GM18868 (cell line): Measurements from ENCODE around the gene TNK2.

Source experiments
- ATAC-seq: cut with Tn5 transposase; IDR thresholded peaks from one replicate; pipeline ENCODE4 v1.9.1; 2021; ENCODE audit warnings: mild to moderate bottlenecking, moderate library complexity; ENCODE audit not compliant: unreplicated experiment

TNK2 gene

DNA sequence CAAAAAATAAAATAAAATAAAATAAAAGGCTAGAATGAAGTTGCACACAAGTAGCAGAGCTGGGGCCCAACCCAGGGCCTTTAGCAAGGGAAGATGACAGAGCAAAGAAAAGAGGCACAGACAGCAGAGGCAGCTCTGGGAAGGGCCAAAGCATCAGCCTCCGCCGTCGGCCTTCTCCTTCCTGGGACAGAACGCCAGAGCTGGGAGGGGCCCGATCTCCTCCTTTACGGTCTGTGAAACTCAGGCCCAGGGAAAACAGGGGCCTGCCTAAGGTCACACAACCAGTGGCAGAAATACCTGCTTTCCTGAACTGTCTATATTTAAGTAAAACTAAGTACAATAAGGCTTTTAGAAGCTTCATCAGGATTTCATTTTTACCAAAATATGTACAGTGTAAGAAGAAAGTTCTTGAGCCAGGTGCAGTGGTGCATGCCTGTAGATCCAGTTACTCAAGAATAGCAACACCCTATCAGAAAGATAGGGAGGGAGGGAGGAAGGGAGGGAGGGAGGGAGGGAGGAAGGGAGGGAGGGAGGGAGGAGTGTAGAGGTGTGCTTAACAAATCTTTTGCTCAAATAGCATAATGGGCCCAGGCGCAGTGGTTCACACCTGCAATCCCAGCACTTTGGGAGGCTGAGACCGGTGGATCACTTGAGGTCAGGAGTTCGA, 53.6 kb downstream of the TNK2 start:
- ATAC-seq, result no peak

DNA sequence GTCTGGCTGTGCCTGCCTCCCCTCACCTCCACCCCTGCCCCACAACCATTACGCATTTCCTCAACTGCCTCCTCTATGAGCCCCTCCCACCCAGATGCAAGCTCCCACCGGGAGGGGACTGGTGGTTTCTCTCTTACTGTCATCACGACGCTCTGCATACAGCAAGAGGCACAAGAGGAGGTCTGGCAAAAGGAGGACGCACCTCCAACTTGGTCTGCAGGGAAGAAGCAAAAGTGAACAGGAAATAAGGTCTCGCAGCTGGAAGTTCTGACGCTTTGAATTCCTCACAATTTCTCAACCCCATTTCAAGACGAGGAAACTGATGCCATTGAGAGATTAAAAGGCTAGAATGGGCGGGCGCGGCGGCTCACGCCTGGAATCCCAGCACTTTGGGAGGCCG, 54.4 kb downstream of the TNK2 start:
- ATAC-seq, result no peak

DNA sequence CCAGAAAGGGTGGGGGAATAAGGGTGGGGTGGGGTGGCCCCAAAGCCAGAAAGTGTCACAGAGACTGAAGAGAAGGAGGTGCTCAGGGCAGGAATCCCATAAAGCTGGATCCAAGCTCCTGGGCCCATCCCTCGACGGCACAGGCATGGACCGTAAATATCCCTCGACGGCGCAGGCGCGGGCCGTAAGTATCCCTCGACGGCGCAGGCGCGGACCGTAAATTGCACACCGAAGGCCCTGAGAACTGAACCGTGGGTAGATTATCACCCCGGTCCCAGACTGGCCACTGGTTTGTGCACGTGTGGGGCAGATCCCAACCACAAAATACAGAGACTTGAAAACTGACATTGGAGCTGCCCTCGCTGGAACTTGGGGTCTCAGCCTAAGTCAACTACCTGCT, 55.3 kb downstream of the TNK2 start:
- no peak for ATAC-seq

DNA sequence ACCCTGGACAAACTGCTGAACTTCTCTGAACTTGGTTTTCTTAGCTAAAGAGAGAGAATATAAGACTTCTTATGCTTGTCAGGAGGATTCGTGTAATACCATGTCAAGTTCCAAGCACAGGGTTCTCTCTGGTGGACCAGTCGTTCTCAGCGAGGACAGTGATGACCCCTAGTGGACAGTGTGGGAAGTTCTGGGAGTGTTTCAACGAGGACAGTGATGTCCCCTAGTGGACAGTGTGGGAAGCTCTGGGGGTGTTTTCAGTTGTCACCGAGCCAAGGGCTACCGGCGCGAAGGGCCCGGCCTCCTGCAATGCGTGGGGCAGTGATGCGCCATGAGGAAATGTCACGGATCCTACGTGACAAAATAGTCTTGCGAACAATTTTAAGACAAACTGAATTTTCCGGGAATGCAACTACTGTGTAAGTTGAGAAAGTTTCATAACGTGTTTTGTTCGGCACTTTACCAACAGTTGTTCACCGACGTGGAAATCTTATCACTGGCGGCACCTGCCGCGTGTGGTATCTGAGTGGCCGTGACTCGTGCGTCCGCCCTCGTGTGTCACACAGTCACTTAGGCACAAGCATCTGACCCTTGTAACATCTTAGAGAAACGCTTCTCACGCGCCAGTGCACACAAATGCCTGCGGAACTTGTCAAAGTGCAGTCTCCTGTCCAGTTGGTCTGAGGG, 57.4 kb downstream of the TNK2 start:
- peak; percentile 86 for ATAC-seq

DNA sequence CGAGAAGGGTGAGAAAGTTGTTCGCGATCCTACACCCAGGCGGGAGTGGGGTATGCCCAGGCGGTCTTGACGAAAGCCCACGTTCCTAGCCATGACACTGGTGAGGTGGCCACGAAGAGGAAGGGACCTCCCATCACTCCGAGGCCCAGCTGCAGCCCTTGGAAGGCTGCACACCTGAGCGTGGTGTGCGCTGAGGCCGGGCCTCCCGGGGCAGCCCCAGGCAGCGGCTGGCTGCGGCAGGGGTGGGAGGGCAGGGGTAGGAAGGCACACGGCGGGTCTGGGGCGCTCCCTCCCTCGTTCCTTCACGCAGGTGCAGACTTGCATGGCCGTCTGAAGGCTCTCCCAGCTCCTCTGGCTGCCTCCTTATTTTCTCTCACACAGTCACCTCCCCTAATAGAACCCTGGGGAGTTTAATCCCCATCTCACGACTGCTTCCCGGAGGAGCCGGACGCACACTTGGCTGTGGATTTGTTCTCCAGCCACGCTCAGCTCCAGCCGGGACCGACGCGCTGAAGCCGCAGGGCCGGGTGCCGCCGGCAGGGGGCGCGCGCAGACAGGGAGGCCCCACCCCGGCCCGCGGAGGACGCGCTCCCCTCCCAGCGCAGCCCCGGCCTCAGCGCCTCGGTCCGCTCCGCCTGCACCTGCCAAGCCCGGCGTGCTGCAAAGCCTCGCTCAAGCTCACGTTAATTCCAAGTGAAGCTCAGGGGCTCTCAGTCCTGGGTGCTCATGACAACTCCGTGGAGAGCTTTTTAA, 58.9 kb downstream of the TNK2 start:
- no peak for ATAC-seq

DNA sequence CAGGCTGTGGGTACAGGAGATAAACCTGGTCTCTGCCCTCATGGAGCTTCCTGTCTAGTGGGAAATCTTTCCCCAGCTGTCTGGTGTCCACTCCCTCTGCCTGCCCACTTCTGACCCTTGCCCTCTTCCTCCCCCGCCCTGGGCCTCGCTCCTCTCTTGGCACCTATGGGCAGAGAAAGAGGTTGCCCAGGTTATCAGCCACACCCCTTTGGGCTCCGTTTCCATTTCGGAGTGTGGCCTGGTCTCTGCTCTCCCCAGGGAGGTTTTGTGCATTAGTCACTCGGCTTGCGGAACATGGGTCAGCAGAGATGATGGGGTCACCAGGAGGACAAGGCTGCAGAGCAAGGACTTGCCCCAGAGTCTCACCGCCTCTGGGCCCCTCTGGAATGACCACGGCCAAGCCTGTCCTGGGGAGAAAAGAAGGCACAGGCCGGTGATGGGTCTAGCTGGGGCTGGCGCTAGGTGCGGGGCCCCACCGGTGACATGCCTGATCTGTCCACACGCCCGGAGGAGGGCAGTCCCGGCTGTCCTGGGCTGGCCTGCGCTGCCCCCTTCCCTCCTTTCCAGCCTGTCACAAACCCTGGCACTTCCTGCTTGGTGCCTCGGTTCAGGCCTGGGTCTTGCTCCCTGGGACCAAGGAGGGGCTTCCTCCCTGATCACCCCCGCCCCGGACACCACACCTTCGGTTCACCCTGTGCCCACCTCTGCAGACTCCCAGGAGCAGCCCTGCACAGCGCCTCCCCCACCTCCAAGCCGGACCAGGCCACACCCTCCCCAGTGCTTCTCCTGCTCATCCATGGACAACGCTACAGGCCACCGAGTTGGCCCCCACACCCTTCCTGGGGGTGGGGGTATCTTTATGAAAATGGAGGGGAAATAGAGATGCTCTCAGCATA, 61.0 kb downstream of the TNK2 start:
- no peak for ATAC-seq

DNA sequence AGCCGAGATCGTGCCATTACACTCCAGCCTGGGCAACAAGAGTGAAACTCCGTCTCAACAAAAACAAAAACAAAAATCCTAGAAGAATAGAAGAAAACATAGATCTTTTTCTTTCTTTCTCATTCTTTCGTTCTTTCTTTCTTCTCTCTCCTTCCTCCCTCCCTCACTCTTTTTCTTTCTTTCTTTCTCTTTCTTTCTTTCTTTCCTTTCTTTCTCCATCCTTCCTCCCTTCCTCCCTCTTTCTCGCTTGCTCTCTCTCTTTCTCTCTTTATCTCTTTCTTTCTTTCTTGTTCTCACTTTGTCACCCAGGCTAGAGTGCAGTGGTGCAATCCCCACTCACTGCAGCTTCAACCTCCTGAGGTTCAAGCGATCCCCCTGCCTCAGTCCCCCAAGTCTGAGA, 62.9 kb downstream of the TNK2 start:
- ATAC-seq, result no peak

DNA sequence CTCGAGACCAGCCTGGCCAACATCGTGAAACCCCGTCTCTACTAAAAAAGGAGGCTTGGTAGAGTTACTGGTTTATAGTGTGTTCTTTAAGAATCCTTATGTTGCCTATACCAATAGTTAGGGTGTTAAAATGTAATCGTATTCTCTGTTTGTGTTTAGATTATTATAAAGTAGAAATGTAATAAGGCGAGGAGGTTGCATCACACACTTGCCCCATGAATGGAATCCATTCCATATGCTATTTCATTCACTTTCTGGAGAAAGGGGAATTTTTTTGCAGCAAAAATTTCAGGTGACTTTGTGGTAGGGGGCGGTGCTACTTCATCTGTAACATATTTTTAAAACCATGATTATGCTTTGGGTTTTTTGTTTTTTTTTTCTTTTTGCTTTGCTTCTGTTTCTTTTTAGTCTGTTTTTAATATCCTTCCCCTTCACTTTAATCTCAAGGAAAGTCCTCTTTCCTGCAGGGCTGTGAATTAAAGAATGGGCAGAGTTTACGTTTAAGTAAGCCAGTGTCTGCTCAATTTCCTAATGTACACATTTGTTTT, 63.6 kb downstream of the TNK2 start:
- no peak for ATAC-seq

DNA sequence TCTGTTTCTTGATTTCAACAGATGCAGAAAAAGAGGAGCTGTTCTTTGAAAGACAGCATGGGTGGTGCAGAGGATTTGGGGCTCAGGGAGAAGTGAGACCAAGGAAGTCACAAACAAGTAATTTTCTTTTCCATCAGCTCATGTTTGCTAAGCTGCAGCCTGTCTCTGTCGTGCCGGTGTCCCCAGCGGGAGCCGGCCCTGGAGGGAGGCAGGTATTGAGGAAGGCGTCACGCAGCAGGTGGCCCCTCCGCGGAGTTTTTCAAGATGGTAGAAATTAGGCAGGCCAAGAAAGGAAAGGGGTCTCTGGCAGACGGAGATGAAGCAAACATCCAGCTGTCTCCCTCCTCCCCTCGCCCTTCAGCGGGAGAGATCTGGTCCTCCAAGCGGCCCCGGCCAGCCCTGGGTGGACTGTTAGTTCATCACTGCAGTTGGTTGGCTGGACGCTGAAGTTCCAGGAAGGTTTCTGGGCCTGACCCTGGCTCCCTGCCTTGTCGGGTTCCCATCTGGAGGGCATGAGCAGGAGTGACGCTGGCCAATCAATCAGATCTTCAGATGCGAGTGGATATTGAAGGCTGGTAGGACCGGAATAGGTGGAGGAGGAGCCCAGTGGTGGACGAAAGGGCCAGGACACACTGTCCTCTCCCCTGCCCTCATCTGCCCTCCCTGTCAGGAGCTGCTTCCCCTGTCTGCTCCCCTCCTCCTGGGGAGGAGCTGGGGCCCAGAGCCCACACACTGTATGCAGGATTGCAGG, 68.9 kb downstream of the TNK2 start:
- no peak for ATAC-seq

DNA sequence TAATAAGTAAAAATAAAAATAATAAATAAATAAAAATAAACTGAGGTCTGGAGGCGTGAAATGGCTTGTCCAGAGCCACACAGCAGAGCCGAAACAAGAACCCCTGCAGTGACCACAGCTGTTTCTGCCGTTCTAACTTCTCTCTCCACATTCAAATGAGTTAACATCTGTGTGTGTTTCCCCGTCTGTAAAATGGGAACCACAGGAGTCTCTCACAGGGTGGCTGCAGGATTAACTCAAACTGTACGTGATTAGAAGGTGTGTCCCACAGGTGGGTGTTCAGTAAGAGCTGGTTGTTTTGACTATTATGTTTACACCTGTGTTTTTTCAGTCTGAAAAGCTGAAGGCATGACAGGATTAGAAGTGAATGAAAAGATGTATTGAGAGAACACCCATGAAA, 69.6 kb downstream of the TNK2 start:
- ATAC-seq, result no peak

DNA sequence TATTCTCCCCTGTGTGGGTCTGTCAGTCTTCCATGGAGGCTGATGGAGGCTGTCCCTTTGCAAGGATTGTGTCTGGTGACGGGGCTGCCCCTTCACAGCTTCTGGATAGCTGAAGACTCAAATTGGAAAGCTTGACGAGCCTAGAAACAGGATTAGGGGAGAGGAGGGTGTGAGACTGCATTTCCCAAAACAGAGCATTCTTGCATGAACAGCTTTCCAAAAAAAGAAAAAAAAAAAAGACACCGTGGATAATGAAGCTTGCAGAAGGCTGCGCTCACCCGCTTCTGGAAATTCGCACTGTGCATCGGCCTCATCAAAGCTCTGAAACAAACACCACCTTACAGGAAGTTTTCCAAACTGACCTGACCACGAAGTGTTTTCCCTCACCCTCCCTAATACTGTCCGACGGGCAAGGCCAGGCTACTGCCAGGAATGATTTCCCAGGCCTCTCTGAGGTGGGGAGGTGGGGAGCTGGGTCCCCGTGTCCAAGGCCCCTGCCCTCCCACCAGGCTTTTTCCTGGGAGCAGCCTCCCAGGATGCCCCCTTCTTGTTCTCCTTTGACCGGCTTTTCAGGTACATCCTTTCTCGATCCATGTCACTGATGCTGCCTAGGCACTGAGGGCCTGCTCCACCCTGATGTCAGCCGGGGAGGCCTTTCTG, 71.7 kb downstream of the TNK2 start:
- no peak for ATAC-seq

DNA sequence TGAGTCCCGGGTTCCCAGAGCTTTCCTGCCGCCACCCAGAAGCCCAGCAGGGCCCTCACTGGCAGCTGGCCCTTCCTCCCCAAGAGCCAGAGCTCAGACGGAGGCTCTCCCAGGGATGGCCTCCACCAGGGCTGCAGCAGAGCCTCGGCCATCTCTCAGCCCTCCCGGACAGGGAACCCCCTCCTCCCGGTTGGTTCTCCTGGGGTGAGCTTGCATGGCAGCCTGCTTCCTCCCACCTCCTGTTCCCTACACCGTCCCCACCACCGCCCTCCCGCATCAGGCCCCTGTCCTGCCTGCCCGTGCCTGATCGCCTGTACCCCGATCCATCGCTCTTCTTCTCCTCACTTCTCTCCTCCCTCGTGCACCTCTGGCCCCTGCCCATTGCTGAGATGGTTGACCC, 72.6 kb downstream of the TNK2 start:
- ATAC-seq, result no peak

DNA sequence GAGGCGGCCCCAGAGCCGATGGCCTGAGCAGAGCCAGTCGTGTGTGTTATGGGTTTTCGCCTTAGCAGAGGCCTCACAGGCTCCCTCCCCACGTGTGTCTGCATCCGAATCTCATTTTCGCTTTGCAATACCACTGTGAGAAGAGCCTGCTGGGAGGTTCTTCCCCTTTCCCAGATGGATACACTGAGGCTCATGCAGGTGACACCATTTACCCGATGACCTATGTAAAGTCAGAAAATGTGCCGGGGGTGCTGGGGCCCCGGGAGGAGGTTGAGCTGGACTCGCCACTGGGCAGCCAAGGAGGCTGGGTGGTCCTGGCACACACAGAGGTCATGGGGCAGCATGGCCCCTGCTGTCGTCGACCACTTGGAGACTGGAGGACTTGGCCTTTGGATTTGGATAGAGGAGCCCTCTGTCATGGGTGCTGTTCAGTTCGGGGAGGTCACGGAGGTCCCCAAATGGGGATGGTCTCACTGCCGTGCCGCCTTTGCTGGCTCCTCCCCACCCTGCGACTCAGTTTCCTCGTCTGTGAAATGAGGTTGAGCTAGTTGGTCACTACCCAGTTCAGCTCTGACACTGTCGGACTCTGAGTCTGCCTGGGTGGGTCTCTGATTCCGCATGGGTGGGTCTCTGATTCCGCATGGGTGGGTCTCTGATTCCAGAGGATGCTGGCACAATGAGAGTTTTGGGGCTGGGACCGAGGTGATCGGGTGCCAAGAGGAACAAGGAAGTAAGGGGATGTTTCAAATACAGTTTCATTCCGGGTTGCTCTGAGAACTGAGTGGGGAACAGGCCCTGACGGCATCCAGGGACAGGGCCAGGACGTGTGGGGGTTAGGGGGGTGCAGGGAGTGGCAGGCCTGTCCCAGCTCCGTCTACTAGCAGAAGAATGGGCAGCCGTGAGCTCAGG, 73.4 kb downstream of the TNK2 start:
- ATAC-seq, result no peak

DNA sequence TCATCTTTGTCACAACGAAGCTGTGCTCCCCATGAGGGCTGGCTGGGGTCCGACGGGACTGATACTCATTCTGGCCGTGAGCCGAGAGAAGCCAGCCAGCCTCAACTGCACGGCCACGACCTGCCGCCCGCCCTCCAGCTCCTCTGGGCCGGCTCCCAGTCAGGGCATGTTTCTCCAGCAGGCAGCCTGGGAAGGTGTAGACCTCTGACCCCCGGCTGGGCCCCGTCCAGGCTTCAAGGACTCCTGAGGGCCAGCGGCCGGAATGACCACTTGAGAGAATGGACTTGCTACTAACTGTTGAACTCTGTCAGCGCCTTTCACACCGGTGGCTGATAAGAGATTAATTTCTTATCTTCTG, 78.5 kb downstream of the TNK2 start:
- no peak for ATAC-seq

DNA sequence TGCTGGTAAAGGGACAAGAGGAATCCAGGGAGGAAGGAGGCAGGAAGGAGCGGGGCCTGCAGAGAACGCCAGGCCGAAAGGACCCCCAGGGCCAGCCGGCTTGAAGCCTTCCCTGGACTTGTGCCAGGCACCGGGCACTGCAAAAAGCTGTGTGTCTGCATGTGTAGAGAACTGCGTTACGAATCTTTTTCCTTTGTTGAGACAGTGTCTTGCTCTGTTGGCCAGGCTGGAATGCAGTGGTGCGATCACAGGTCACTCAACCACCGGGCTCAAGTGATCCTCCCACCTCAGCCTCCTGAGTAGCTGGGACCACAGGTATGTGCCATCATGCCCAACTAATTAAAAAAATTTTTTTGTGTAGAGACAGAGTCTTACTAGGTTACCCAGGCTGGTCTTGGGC, 79.6 kb downstream of the TNK2 start:
- no peak for ATAC-seq

DNA sequence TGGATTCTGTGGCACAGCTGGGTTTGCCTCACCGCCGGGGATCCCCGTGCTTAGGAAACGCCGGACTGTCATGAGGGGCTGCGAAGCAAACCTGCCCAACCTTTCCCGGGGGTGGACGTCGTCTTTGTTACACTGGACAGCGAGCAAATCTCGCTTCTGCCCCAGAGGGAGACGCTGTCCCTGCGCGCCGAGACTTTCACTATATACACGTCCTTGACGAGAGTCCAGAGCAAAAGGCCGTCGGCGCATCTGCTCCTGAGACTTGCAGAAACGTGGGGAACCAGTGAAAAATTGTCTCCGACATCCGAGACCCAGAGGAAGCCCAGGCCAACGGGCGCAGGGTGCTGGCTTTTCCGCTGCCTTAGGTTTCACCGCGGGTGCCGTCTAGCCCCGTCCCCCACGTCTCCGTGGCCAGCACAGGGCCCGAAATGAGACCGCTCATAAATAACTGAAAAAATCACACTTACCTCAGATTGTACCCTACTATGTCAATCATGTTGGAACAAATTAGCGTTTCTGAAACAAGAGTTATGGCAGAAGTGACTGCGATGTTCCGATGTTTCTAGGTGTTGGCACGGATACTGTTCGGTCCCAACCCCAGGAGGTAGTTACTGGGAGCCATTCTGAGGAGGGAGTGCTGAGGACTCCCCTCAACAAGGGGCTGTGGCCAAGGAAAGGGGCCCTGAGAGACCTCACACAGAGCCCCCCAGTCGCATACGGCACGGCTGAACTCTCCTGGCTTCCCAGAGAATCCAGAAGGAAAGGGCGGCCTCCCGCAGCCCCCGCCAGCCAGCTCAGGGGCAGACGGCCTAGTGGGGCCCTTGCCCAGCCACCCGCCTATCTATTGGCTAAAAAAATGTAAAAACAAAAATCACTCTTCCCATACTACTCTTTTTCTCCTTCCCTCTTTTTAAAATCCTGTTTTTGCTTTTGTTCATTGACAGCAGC, 82.2 kb downstream of the TNK2 start:
- no peak for ATAC-seq

DNA sequence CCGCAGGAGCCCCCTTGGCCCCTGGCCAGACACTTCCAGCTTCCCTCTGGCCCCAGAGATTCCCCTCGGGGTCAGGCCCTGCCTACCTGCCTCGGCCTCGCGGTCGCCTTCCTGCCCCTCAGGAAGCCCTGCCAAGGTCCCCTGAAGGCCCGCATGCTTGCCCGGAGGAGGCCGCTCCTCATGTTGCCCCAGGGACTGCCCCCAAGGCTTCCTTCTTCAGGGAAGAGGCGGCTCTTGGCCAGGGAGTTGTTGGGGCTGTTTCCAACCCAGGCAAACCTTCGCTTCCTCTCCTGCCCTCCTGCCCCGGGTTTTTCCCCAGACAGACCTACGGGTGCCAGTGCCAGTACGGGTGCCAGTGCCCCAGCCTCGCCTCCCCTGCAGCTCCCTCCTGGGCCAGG, 83.2 kb downstream of the TNK2 start:
- ATAC-seq, result no peak
